Activated B cell treated with CpG ODN at 0.5 μM for 24 hours (primary cell): ENCODE measurements around the gene NANOS3. TPM values are rescaled to one million over a fixed set of nuclear protein-coding genes. Genes with fewer than 3 reads are reported as not detected.

Experiments
- ATAC-seq: fragments of 200-7000 bp; cut with Tn5 transposase; one replicate; pipeline ENCODE4 v1.10.0; 2021; ENCODE audit warnings: low read depth, mild to moderate bottlenecking, moderate library complexity
- CTCF ChIA-PET: fragments of 350-600 bp; sonication (Branson Sonifier 250); formaldehyde crosslinking; loops from one replicate; lab custom pipeline; 2021; ENCODE audit warnings: antibody characterized with exemption; lab: Charles Lee
- POLR2A ChIA-PET: fragments of 350-600 bp; sonication (Branson Sonifier 250); formaldehyde crosslinking; loops from one replicate; lab custom pipeline; 2021; ENCODE audit warnings: antibody characterized with exemption; lab: Charles Lee
- DNase-seq: peaks from one replicate; pipeline ENCODE4 v3.0.0; 2022
- H3K27ac Mint-ChIP-seq: one replicate; pipeline ENCODE4 v1.8.0; 2020; ENCODE audit warnings: mixed read lengths
- H3K27me3 Mint-ChIP-seq: one replicate; pipeline ENCODE4 v1.8.0; 2021; ENCODE audit warnings: mixed read lengths
- H3K36me3 Mint-ChIP-seq: one replicate; pipeline ENCODE4 v1.8.0; 2021; ENCODE audit warnings: low read depth, mixed read lengths
- H3K4me1 Mint-ChIP-seq: one replicate; pipeline ENCODE4 v1.8.0; 2021; ENCODE audit warnings: mixed read lengths
- H3K4me3 Mint-ChIP-seq: one replicate; pipeline ENCODE4 v1.8.0; 2020; ENCODE audit warnings: mild to moderate bottlenecking, mixed read lengths
- H3K9me3 Mint-ChIP-seq: one replicate; pipeline ENCODE4 v1.8.0; 2020; ENCODE audit warnings: mixed read lengths
- intact Hi-C: fragments of 100-400 bp; cut with micrococcal nuclease; formaldehyde crosslinking; loops from one replicate; pipeline ENCODE4 v1.15.1; 2024
- total RNA-seq: library from RNA; stranded (reverse); gene quantifications from 2 replicates; pipeline ENCODE4 v1.2.3, GENCODE V29; 2022
- TF ChIP-seq, protein P1 (sequence below): fragments of 200-600 bp; IDR thresholded peaks from one replicate; pipeline ENCODE4 v1.8.0; 2022; ENCODE audit warnings: antibody characterized with exemption, mild to moderate bottlenecking

The NANOS3 gene
- total RNA-seq, 1 donor from 2014 or later = not detected

DNA sequence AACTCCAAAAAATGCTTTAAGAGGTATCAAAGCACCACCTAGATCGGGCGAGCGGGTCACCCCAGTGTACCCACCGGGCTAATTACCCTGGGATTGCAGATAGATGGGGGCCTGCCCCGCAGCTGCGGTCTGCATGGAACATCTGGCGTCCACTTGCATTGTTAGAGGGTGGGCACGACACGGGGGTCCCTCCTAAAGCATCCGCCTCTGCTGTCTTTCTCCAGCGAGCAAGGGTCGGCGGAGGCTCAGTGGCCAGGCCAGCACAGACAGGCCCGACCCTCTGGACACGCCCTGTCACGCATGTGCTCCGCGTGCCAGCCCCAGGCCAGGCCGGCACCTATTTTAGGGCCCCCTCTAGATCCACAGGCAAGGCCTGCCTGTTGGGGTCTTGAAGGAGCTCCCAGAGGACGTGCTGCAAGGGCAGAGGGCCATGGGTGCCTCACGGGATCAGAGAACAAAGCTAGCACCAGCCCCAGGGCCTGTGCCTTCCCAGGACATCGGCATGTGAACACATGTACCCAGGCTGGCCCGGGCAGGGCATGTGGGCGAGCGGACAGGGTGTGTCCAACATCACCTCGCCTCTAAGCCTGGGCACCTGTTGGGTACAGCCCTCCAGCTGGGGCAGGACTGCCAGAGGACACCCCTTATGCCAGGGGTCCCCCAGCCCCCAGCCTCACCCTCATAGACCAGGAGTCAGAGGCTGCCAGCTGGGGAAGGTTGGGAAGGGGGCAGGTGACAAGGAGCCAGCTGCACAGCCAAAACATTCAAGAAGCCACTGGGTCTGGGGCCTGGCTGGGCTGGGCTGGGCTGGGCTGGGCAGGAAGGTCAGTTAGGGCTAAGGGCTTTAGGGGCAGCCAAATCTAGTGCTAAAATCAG lies 35.6 kb upstream of the NANOS3 start:
- no peaks in the 10 kb centered on the region for H3K9me3 Mint-ChIP-seq
- ATAC-seq (no peak), DNase-seq (peak; percentile 58)
- ChIA-PET CTCF (interaction anchor here (1.5 to 1.6 kb wide), 2 partner anchors 21 to 47 kb away, joined by 4 read pairs; partner anchors contain the start of gene ZSWIM4), POLR2A (interaction anchor here (0.9 to 5.2 kb wide), 8 partner anchors 10 to 165 kb away, joined by 3 to 35 read pairs (median 16); partner anchors contain the start of genes C19orf53, RFX1 and ZSWIM4)
- H3K36me3 Mint-ChIP-seq = peaks cover 2% of the 10 kb centered on the region
- intact Hi-C loops = no loop called here
- H3K4me1 Mint-ChIP-seq = peaks cover 82% of the 10 kb centered on the region
- H3K4me3 Mint-ChIP-seq = peak overlapping the region; percentile 86
- TF ChIP-seq, protein P1, sequence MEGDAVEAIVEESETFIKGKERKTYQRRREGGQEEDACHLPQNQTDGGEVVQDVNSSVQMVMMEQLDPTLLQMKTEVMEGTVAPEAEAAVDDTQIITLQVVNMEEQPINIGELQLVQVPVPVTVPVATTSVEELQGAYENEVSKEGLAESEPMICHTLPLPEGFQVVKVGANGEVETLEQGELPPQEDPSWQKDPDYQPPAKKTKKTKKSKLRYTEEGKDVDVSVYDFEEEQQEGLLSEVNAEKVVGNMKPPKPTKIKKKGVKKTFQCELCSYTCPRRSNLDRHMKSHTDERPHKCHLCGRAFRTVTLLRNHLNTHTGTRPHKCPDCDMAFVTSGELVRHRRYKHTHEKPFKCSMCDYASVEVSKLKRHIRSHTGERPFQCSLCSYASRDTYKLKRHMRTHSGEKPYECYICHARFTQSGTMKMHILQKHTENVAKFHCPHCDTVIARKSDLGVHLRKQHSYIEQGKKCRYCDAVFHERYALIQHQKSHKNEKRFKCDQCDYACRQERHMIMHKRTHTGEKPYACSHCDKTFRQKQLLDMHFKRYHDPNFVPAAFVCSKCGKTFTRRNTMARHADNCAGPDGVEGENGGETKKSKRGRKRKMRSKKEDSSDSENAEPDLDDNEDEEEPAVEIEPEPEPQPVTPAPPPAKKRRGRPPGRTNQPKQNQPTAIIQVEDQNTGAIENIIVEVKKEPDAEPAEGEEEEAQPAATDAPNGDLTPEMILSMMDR = no peak
- no peaks in the 10 kb centered on the region for H3K27me3 Mint-ChIP-seq
- peak overlapping the region; percentile 92 for H3K27ac Mint-ChIP-seq

DNA sequence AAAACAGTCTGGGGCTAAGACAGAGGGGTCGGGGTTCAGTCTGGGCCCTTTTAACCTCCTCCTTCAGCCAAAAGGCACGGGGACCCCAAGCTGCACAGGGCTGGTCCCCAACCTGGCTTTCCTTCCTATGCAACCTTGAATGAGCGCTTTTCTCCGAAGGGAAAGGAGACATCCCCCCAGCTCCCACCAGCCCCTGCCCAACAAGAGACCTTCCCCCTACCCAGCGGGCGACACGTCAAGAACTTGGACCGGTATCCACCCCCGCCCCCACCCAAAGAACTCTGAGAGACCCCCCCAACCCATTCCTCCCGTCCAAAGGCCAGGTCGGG lies 35.0 kb upstream of the NANOS3 start:
- Mint-ChIP-seq H3K27me3 (no peaks in the 10 kb centered on the region), H3K4me1 (peaks cover 82% of the 10 kb centered on the region), H3K9me3 (no peaks in the 10 kb centered on the region), H3K27ac (peak overlapping the region; percentile 92), H3K4me3 (peak overlapping the region; percentile 86), H3K36me3 (peaks cover 2% of the 10 kb centered on the region)
- DNase-seq (no peak), ATAC-seq (no peak)
- ChIA-PET CTCF (interaction anchor here (1.5 to 1.6 kb wide), 2 partner anchors 20 to 47 kb away, joined by 4 read pairs; partner anchors contain the start of gene ZSWIM4), POLR2A (interaction anchor here (0.6 to 5.2 kb wide), 7 partner anchors 9 to 165 kb away, joined by 3 to 35 read pairs (median 7); partner anchors contain the start of genes C19orf53, RFX1 and ZSWIM4)
- TF ChIP-seq, protein P1 = no peak
- intact Hi-C loops = no loop called here

DNA sequence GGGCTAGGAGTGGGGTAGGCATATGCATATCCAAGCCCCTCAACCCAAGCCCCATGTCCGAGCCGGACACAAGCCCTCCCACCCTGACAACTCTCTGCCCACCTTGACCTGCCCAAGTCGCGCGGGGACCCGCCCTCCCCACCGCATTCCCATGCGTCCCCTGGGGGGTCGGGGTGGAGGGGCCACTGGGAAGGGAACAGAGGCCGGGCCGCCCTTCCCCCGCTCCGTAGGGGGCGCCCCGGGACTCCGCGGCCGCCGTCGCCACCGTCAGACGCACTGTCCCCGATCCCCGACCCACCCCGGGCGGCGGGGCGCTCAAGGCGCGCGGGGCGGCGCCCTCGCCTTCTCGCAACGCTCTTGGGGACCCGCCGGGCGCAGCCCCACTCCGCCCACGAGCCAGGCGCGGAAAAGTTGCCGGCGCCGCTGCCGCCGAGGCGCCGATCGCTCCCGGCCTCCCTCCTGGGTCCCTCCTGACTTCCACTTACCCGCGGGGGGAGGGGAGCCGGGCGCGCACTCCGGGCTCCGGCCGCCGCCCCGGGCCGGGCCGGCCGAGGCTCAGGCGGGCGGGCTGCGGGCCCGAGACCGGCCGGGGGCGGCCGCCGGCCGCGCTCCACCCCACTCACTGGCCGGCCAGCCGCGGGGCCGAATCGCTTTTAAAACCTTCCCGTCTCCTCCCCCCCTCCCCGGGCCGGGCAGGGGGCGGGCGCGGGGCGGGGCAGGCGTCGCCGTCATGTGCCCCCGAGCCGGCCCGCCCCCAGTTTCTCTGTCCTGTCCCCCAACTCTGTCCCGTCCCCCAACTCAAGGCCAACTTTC lies 34.4 kb upstream of the NANOS3 start:
- intact Hi-C loops = no loop called here
- Mint-ChIP-seq H3K4me1 (peaks cover 76% of the 10 kb centered on the region), H3K27me3 (no peaks in the 10 kb centered on the region), H3K27ac (peak overlapping the region; percentile 92), H3K9me3 (no peaks in the 10 kb centered on the region), H3K36me3 (peaks cover 2% of the 10 kb centered on the region), H3K4me3 (peak overlapping the region; percentile 88)
- DNase-seq (peak; percentile 78), ATAC-seq (peak; percentile 6)
- TF ChIP-seq, protein P1 = no peak
- POLR2A ChIA-PET = interaction anchor here (0.6 to 5.2 kb wide), 5 partner anchors 19 to 68 kb away, joined by 5 to 33 read pairs (median 7); partner anchors contain the start of genes C19orf53 and ZSWIM4
- CTCF ChIA-PET = interaction anchor here (1.5 to 1.6 kb wide), 2 partner anchors 20 to 48 kb away, joined by 4 read pairs; partner anchors contain the start of gene ZSWIM4

DNA sequence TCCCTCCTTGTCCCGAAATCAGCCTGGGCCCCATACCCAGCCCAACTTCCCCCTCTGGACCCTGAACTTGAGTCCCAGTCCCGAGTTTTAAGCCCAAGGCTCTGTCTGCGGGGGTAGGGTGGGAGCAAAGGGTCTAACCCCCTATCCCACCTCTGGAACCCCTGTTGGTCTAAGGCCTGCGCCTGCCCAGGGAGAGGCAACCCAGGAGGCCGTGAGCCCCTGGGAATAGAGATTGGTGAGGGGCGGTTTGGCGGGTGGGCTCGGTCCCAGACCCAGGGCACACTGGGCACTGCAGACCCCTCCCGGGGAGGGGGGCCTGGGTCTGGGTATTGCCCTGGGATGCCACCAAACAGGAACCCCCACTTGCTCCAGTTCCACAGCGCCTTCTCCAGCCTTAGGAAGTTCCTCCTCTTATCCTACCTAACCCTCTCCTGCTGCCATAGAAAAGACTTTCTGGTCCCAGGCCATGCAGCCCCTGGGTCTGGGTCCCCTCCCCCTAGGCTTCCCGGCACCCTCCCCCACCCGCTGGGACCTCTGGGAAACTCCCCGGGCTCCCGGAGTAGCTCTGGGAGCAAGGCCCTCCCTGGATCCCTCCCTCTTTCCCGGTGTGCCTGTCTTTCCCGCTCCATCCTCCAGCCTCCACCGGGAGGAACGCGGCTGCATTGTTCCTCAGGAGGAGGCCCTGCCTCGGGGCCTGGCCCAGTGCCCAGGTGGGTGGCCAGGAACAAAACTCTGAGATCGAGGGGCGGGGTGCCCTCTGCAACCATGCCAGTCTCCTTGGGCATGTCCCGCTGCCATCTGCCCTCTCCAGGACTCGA lies 33.6 kb upstream of the NANOS3 start:
- POLR2A ChIA-PET = interaction anchor here (1.3 kb wide), 1 partner anchor 49 kb away, joined by 3 read pairs; no protein-coding TSS in a partner anchor
- TF ChIP-seq, protein P1 = no peak
- Mint-ChIP-seq H3K4me1 (peaks cover 73% of the 10 kb centered on the region), H3K27me3 (no peaks in the 10 kb centered on the region), H3K36me3 (peaks cover 2% of the 10 kb centered on the region), H3K9me3 (no peaks in the 10 kb centered on the region), H3K27ac (peak overlapping the region; percentile 91), H3K4me3 (peak overlapping the region; percentile 88)
- no peak for ATAC-seq
- no peak for DNase-seq
- intact Hi-C loops = no loop called here
- CTCF ChIA-PET = no interaction called here
